DND-41 (cell line): ENCODE data around the gene GAL.

Experiments
- ATAC-seq: fragments of 200-7000 bp; cut with Tn5 transposase; 3 replicates; pipeline ENCODE4 v1.9.1; 2021; ENCODE audit warnings: low read depth; ENCODE audit not compliant: insufficient read depth
- DNase-seq: peaks from one replicate; pipeline ENCODE4 v3.0.0-alpha.2; 2020
- H2AFZ ChIP-seq: 2 replicates; pipeline ENCODE4 v1.6.0; 2012; ENCODE audit warnings: low read depth, low read length
- H3K27ac ChIP-seq: 2 replicates; pipeline ENCODE4 v1.5.1; 2012; ENCODE audit warnings: low read length, inconsistent platforms
- H3K27me3 ChIP-seq: fragments of 200-600 bp; sonication (generic); 2 replicates; pipeline ENCODE4 v1.6.0; 2012; ENCODE audit warnings: low read length, mild to moderate bottlenecking, inconsistent platforms; ENCODE audit not compliant: insufficient read depth, poor library complexity
- H3K36me3 ChIP-seq: 2 replicates; pipeline ENCODE4 v1.5.1; 2012; ENCODE audit warnings: low read length, inconsistent platforms; ENCODE audit not compliant: insufficient read depth
- H3K4me1 ChIP-seq: 2 replicates; pipeline ENCODE4 v1.5.1; 2012; ENCODE audit warnings: mild to moderate bottlenecking, low read length; ENCODE audit not compliant: insufficient read depth
- H3K4me2 ChIP-seq: 2 replicates; pipeline ENCODE4 v1.6.0; 2012; ENCODE audit warnings: mild to moderate bottlenecking, moderate library complexity, low read length, inconsistent platforms; ENCODE audit not compliant: insufficient read depth
- H3K4me3 ChIP-seq, 2 experiments: fragments of 200-600 bp in 1 of 2; shearing (Covaris generic) in 1 of 2; 2 replicates each; pipeline ENCODE4 v1.5.1; 2012 to 2016; ENCODE audit warnings: inconsistent platforms in 2 of 2, low read length in 2 of 2, mild to moderate bottlenecking in 2 of 2, low read depth in 1 of 2, moderate library complexity in 1 of 2
- H3K79me2 ChIP-seq: 2 replicates; pipeline ENCODE4 v1.6.0; 2012; ENCODE audit warnings: low read length, inconsistent platforms; ENCODE audit not compliant: insufficient read depth
- H3K9ac ChIP-seq: 2 replicates; pipeline ENCODE4 v1.6.0; 2012; ENCODE audit warnings: low read depth, mild to moderate bottlenecking, inconsistent platforms, low read length, moderate library complexity
- H3K9me3 ChIP-seq: 2 replicates; pipeline ENCODE4 v1.5.1; 2012; ENCODE audit warnings: low read length, moderate library complexity, mild to moderate bottlenecking, inconsistent platforms; ENCODE audit not compliant: insufficient read depth, severe bottlenecking
- H4K20me1 ChIP-seq: 2 replicates; pipeline ENCODE4 v1.6.0; 2012; ENCODE audit warnings: low read length; ENCODE audit not compliant: insufficient read depth
- CTCF ChIP-seq: IDR thresholded peaks from 2 replicates; pipeline ENCODE4 v1.5.1; 2012; ENCODE audit warnings: borderline replicate concordance, low read length, moderate library complexity, mild to moderate bottlenecking; ENCODE audit not compliant: poor library complexity, severe bottlenecking; ENCODE audit errors: extremely low read depth
- EZH2 ChIP-seq: IDR thresholded peaks from 3 replicates; pipeline ENCODE4 v1.6.1; 2012; ENCODE audit warnings: borderline replicate concordance, low read depth, mild to moderate bottlenecking, moderate library complexity, low read length, inconsistent platforms; ENCODE audit not compliant: severe bottlenecking

The GAL gene

GRCh38 chr11:68661697-68662603 is 22.4 kb upstream of the GAL start:
- H3K4me1 ChIP-seq = no peaks in the 10 kb centered on the region
- H3K27me3 ChIP-seq = no peaks in the 10 kb centered on the region
- DNase-seq (no peak), ATAC-seq (no peak)
- H3K79me2 ChIP-seq = no peaks in the 10 kb centered on the region
- no peak overlapping the region for H3K9ac ChIP-seq
- no peak overlapping the region for H3K4me2 ChIP-seq
- no peaks in the 10 kb centered on the region for H3K36me3 ChIP-seq
- no peak overlapping the region for H2AFZ ChIP-seq
- no peaks in the 10 kb centered on the region for H4K20me1 ChIP-seq
- H3K27ac ChIP-seq = no peak overlapping the region
- H3K4me3 ChIP-seq = no peak overlapping the region
- no peaks in the 10 kb centered on the region for H3K9me3 ChIP-seq
- TF ChIP-seq CTCF = no peak
- no peak for TF ChIP-seq EZH2

DNA sequence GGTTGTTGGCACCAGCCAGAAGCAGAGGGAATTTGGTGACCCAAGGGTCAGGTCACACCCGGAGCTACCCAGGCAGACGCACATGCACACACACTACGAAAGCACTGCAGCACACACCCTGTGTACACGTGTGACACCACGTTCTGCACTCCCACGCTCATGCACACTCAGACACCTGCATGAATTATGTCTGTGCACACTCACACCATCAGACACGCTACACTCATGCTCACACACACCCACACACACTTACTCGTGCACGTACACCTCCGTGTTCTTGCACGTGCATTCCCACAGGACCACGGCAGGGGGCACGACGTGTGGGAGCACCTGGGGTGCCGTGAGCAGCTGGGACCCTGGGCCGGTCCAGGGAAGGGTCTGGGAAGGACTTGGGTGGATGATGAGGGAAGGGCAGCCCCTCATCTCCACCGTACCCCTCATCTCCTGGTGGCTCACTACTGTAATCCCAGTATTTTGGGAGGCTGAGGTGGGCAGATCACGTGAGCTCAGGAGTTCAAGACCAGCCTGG is 20.8 kb upstream of the GAL start:
- no peaks in the 10 kb centered on the region for H3K4me1 ChIP-seq
- H3K9ac ChIP-seq = no peak overlapping the region
- H3K4me3 ChIP-seq = no peak overlapping the region
- H3K27me3 ChIP-seq = no peaks in the 10 kb centered on the region
- no peak for TF ChIP-seq EZH2
- TF ChIP-seq CTCF = no peak
- ATAC-seq (no peak), DNase-seq (no peak)
- no peaks in the 10 kb centered on the region for H3K36me3 ChIP-seq
- H3K9me3 ChIP-seq = no peaks in the 10 kb centered on the region
- no peaks in the 10 kb centered on the region for H4K20me1 ChIP-seq
- H3K79me2 ChIP-seq = no peaks in the 10 kb centered on the region
- H2AFZ ChIP-seq = no peak overlapping the region
- H3K27ac ChIP-seq = no peak overlapping the region
- no peak overlapping the region for H3K4me2 ChIP-seq

GRCh38 chr11:68664141-68664540 is 20.2 kb upstream of the GAL start:
- TF ChIP-seq CTCF = no peak
- TF ChIP-seq EZH2 = no peak
- no peaks in the 10 kb centered on the region for H3K4me1 ChIP-seq
- ATAC-seq (no peak), DNase-seq (no peak)
- H3K4me3 ChIP-seq = no peak overlapping the region
- no peak overlapping the region for H3K27ac ChIP-seq
- no peak overlapping the region for H3K9ac ChIP-seq
- H3K4me2 ChIP-seq = no peak overlapping the region
- H3K36me3 ChIP-seq = no peaks in the 10 kb centered on the region
- H3K27me3 ChIP-seq = no peaks in the 10 kb centered on the region
- no peaks in the 10 kb centered on the region for H3K9me3 ChIP-seq
- no peaks in the 10 kb centered on the region for H4K20me1 ChIP-seq
- no peaks in the 10 kb centered on the region for H3K79me2 ChIP-seq
- no peak overlapping the region for H2AFZ ChIP-seq
